ENCODE measurements around the gene SPATA21.

- TF ChIP-seq CTCF (IDR thresholded peaks at IDR 0.05; ENCODE audit: insufficient read depth, low read depth, low read length) = no peak
- TF ChIP-seq EZH2 (IDR thresholded peaks at IDR 0.05; ENCODE audit: insufficient read depth, low read length) = no peak
Measured at GRCh38 chr1:16461681-16462080, 24.5 kb upstream of the SPATA21 start.
